Measurements from ENCODE around the gene CCBE1. TPM values are rescaled to one million over a fixed set of nuclear protein-coding genes. Genes with fewer than 3 reads are reported as not detected.

CCBE1 gene
- total and polyA plus RNA-seq, 5 experiments from 2014 or later, result 0.36 TPM; not detected in 4

Other genes starting within 250 kb of the CCBE1 start
- gene PMAIP1, start 202.6 kb upstream of the CCBE1 start, total RNA-seq, result 10 to 100 TPM; 20.1 to 20.3 TPM
- gene PMAIP1, start 202.6 kb upstream of the CCBE1 start, polyA plus RNA-seq, result 10 to 100 TPM in 1 of 3 donors, 1 to 10 TPM in 2; 2.6 to 16.0 (median 3.0) TPM

All from naive thymus-derived CD8-positive, alpha-beta T cell (primary cell).